ENCODE data around the gene GPR132. TPM values are rescaled to one million over a fixed set of nuclear protein-coding genes. Genes with fewer than 3 reads are reported as not detected.
A peak's percentile ranks its signal among the peaks of the same experiment; 100 is the strongest.

Gene GPR132
- total and polyA plus RNA-seq, 2 donors from 2014 or later: 0.17 to 4.2 TPM

GRCh38 chr14:105023791-105024480 is 41.3 kb downstream of the GPR132 start:
- Histone ChIP-seq H3K36me3 (ENCODE audit: control insufficient read depth in 2 of 3, insufficient read depth in 3 of 3, low read length in 3 of 3) (no peaks in the 10 kb centered on the region), H3K4me1 (ENCODE audit: control insufficient read depth in 2 of 3, insufficient read depth in 2 of 3, low read depth in 1 of 3, low read length in 3 of 3) (peaks cover 0 to 16% (median 0%) of the 10 kb centered on the region in 3 donors), H3K4me3 (ENCODE audit: low read length in 3 of 3) (no peak overlapping the region), H3K9ac (ENCODE audit: low read length in 3 of 3) (no peak overlapping the region), H3K27me3 (ENCODE audit: control insufficient read depth, insufficient read depth, low read length) (no peaks in the 10 kb centered on the region), H3K9me3 (ENCODE audit: control insufficient read depth in 2 of 3, insufficient read depth in 1 of 3, low read length in 3 of 3) (no peaks in the 10 kb centered on the region), H3K27ac (ENCODE audit: low read depth in 2 of 2, low read length in 2 of 2) (no peak overlapping the region)
- intact Hi-C loops (cut with DNase I): no loop called here
- no peak for DNase-seq
- FAIRE-seq: no peak
- TF ChIP-seq, protein P1, sequence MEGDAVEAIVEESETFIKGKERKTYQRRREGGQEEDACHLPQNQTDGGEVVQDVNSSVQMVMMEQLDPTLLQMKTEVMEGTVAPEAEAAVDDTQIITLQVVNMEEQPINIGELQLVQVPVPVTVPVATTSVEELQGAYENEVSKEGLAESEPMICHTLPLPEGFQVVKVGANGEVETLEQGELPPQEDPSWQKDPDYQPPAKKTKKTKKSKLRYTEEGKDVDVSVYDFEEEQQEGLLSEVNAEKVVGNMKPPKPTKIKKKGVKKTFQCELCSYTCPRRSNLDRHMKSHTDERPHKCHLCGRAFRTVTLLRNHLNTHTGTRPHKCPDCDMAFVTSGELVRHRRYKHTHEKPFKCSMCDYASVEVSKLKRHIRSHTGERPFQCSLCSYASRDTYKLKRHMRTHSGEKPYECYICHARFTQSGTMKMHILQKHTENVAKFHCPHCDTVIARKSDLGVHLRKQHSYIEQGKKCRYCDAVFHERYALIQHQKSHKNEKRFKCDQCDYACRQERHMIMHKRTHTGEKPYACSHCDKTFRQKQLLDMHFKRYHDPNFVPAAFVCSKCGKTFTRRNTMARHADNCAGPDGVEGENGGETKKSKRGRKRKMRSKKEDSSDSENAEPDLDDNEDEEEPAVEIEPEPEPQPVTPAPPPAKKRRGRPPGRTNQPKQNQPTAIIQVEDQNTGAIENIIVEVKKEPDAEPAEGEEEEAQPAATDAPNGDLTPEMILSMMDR (IDR thresholded peaks at IDR 0.05; ENCODE audit: borderline replicate concordance, extremely low read depth, insufficient read depth): no peak

DNA sequence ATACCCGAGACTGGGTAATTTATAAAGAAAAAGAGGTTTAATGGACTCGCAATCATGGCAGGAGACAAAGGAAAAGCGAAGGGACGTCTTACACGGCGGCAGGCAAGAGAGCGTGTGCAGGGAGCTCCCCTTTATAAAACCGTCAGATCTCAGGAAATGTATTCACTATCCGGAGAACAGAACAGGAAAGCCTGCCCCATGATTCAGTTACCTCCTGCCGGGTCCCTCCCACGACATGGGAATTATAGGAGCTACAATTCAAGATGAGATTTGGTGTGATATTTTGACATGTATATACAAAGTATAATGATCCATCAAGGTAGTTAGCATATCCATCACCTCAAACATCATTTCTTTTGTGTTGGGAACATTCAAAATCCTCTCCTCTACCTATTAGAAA is 42.1 kb downstream of the GPR132 start:
- Histone ChIP-seq H3K9ac (ENCODE audit: low read length in 3 of 3) (no peak overlapping the region), H3K4me3 (ENCODE audit: low read length in 3 of 3) (no peak overlapping the region), H3K27me3 (ENCODE audit: control insufficient read depth, insufficient read depth, low read length) (no peaks in the 10 kb centered on the region), H3K4me1 (ENCODE audit: control insufficient read depth in 2 of 3, insufficient read depth in 2 of 3, low read depth in 1 of 3, low read length in 3 of 3) (peaks cover 0 to 16% (median 0%) of the 10 kb centered on the region in 3 donors), H3K9me3 (ENCODE audit: control insufficient read depth in 2 of 3, insufficient read depth in 1 of 3, low read length in 3 of 3) (no peaks in the 10 kb centered on the region), H3K36me3 (ENCODE audit: control insufficient read depth in 2 of 3, insufficient read depth in 3 of 3, low read length in 3 of 3) (no peaks in the 10 kb centered on the region), H3K27ac (ENCODE audit: low read depth in 2 of 2, low read length in 2 of 2) (no peak overlapping the region)
- TF ChIP-seq, protein P1 (IDR thresholded peaks at IDR 0.05; ENCODE audit: borderline replicate concordance, extremely low read depth, insufficient read depth): no peak
- intact Hi-C loops (cut with DNase I): no loop called here
- FAIRE-seq: no peak
- no peak for DNase-seq

- no peak overlapping the region for H3K9ac ChIP-seq (ENCODE audit: low read length in 3 of 3)
- DNase-seq: no peak
- peaks cover 0 to 16% (median 0%) of the 10 kb centered on the region in 3 donors for H3K4me1 ChIP-seq (ENCODE audit: control insufficient read depth in 2 of 3, insufficient read depth in 2 of 3, low read depth in 1 of 3, low read length in 3 of 3)
- no peaks in the 10 kb centered on the region for H3K27me3 ChIP-seq (ENCODE audit: control insufficient read depth, insufficient read depth, low read length)
- no peaks in the 10 kb centered on the region for H3K9me3 ChIP-seq (ENCODE audit: control insufficient read depth in 2 of 3, insufficient read depth in 1 of 3, low read length in 3 of 3)
- H3K27ac ChIP-seq (ENCODE audit: low read depth in 2 of 2, low read length in 2 of 2): no peak overlapping the region
- intact Hi-C loops (cut with DNase I): no loop called here
- FAIRE-seq: no peak
- no peaks in the 10 kb centered on the region for H3K36me3 ChIP-seq (ENCODE audit: control insufficient read depth in 2 of 3, insufficient read depth in 3 of 3, low read length in 3 of 3)
- TF ChIP-seq, protein P1 (IDR thresholded peaks at IDR 0.05; ENCODE audit: borderline replicate concordance, extremely low read depth, insufficient read depth): no peak
- peak overlapping the region in 1 of 3 donors; percentile 87 for H3K4me3 ChIP-seq (ENCODE audit: low read length in 3 of 3)
These were observed 43.0 kb downstream of the GPR132 start for GRCh38 chr14:105022276-105022670.
